ENCODE measurements around the gene HPCAL1. TPM values are rescaled to one million over a fixed set of nuclear protein-coding genes. Genes with fewer than 3 reads are reported as not detected.
A peak's percentile ranks its signal among the peaks of the same experiment; 100 is the strongest.

The HPCAL1 gene
- total and polyA plus RNA-seq, 2 donors (not counting 3 experiments of a cell fraction or from before 2014, with no cell fraction given), result 56.5 to 77.4 TPM

GRCh38 chr2:10304458-10305253 is 2.0 kb downstream of the HPCAL1 start:
- Histone ChIP-seq H4K20me1 (replicated peaks; ENCODE audit: control insufficient read depth, extremely low read depth, insufficient read depth, low read length) (no peaks in the 10 kb centered on the region), H3K4me3 (replicated peaks in 1 of 3; ENCODE audit: insufficient read depth in 1 of 3, low read depth in 1 of 3, low read length in 3 of 3) (peak overlapping the region; percentile 67 to 78 (median 72)), H3K4me1 (ENCODE audit: control insufficient read depth, extremely low read depth, insufficient read depth, low read length) (peaks cover 12% of the 10 kb centered on the region), H3K36me3 (ENCODE audit: control insufficient read depth in 2 of 2, extremely low read depth in 1 of 2, insufficient read depth in 2 of 2, low read length in 2 of 2) (no peaks in the 10 kb centered on the region), H3K79me2 (ENCODE audit: control insufficient read depth, insufficient read depth, low read length) (peaks cover 60% of the 10 kb centered on the region), H3K9ac (replicated peaks; ENCODE audit: extremely low read depth, insufficient read depth, low read length) (peak overlapping the region; percentile 64), H2AFZ (ENCODE audit: low read depth, low read length) (no peak overlapping the region), H3K27ac (ENCODE audit: insufficient read depth, low read depth, low read length) (no peak overlapping the region), H3K27me3 (ENCODE audit: control insufficient read depth in 2 of 2, insufficient read depth in 2 of 2, low read length in 2 of 2) (no peaks in the 10 kb centered on the region), H3K9me1 (replicated peaks; ENCODE audit: control insufficient read depth, extremely low read depth, insufficient read depth, low read length) (no peaks in the 10 kb centered on the region), H3K9me3 (replicated peaks; ENCODE audit: control insufficient read depth, insufficient read depth, low read length) (no peaks in the 10 kb centered on the region), H3K4me2 (ENCODE audit: insufficient read depth, low read length) (peak overlapping the region; percentile 81)
- dilution Hi-C loops (cut with MboI; ENCODE audit: extremely low pct_ligation_motif_present, low sequenced_read_pairs) (no loop called here), intact Hi-C loops (cut with micrococcal nuclease) (loop anchor here (1.0 kb wide), 5 partner anchors 12 to 105 kb away; no protein-coding TSS in a partner anchor)
- POLR2A ChIA-PET, result interaction anchor here (0.6 to 1.1 kb wide), 2 partner anchors 20 to 1391 kb away, joined by 3 to 4 read pairs; no protein-coding TSS in a partner anchor
- no peak for FAIRE-seq
- CTCF ChIA-PET, result interaction anchor here (0.8 to 8.4 kb wide), 25 partner anchors 9 to 207 kb away, joined by 3 to 142 read pairs (median 5); no protein-coding TSS in a partner anchor
- no peak for DNase-seq (ENCODE audit: low read depth, low spot score)
- no TSS peak for BruUV-seq (replicated peaks)
- TF ChIP-seq POLR2A (IDR thresholded peaks at IDR 0.05; ENCODE audit: low read depth, low read length) (no peak), POLR2AphosphoS5 (IDR thresholded peaks at IDR 0.05; ENCODE audit: insufficient read depth, low read depth, low read length) (no peak), CTCF (IDR thresholded peaks at IDR 0.05; ENCODE audit: extremely low read depth in 1 of 2, insufficient read depth in 1 of 2, low read depth in 1 of 2, low read length in 2 of 2) (no peak), JUN (IDR thresholded peaks at IDR 0.05; ENCODE audit: borderline replicate concordance, insufficient read depth, insufficient read length, low read depth) (no peak), FOS (IDR thresholded peaks at IDR 0.05; ENCODE audit: borderline replicate concordance, insufficient read depth, low read length) (no peak), EZH2 (IDR thresholded peaks at IDR 0.05; ENCODE audit: borderline replicate concordance, low read depth, low read length, severe bottlenecking) (no peak)

Data from endothelial cell of umbilical vein (primary cell).